ENCODE results near the gene MAP3K13.

DNA sequence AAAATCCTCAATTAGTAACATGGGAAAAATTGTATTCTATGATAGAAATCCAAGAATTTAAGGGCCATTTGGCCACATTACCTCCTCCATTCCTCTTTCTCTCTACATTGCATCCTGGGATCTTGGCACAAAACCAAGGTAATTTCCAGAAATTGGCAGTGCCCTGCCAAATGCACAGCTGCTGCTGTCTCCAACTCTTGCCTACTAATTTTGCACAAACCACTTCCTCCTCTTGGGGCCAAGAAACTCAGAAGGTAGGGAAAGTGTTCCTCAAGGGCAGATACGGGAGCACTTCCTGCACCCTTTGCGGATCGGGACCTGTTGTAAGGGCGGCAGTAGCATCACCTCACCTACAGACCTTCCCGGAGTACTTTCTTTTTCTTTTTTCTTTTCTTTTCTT lies 57.8 kb downstream of the MAP3K13 start:
- TF ChIP-seq CTCF (IDR thresholded peaks at IDR 0.05) (no peak), POLR2A (IDR thresholded peaks at IDR 0.05) (no peak)

Measured in adrenal gland (tissue), 5 donors.